BJ (cell line): ENCODE results near the gene PCDHGB3. TPM values are rescaled to one million over a fixed set of nuclear protein-coding genes. Genes with fewer than 3 reads are reported as not detected.
A peak's percentile ranks its signal among the peaks of the same experiment; 100 is the strongest.
"Not testable (repeated sequence)": the region's sequence is repeated elsewhere in the genome, so short reads cannot be mapped to it uniquely, and the experiment has no call there.

ENCODE experiments used
- CTCF ChIA-PET: fragments of 350-600 bp; formaldehyde crosslinking; extraction: SDS; loops from one replicate; lab custom pipeline; 2021; ENCODE audit warnings: antibody characterized with exemption, inconsistent platforms; lab: Yijun Ruan, JAX
- POLR2A ChIA-PET: fragments of 300-600 bp; sonication (Branson Sonifier 250); formaldehyde crosslinking; extraction: SDS; loops from one replicate; lab custom pipeline; 2021; ENCODE audit warnings: antibody characterized with exemption; lab: Charles Lee
- DNase-seq: peaks from one replicate; pipeline ENCODE4 v3.0.0-alpha.2; 2011; ENCODE audit warnings: low read depth
- H3K27me3 ChIP-seq: 2 replicates; pipeline ENCODE4 v1.6.0; 2011; ENCODE audit warnings: low read length; ENCODE audit not compliant: control insufficient read depth, insufficient read depth
- H3K36me3 ChIP-seq: 2 replicates; pipeline ENCODE4 v1.5.1; 2011; ENCODE audit warnings: low read length; ENCODE audit not compliant: control insufficient read depth, insufficient read depth
- H3K4me3 ChIP-seq: 2 replicates; pipeline ENCODE4 v1.5.1; 2011; ENCODE audit warnings: low read depth, mild to moderate bottlenecking, control low read depth, low read length
- polyA plus RNA-seq: library from polyadenylated mRNA; depleted of rRNA; stranded (reverse); fragments of >200 nt; gene quantifications from 2 replicates; pipeline ENCODE4 v1.2.3, GENCODE V29; 2011
- TF ChIP-seq, protein P1 (sequence below): IDR thresholded peaks from 2 replicates; pipeline ENCODE4 v1.5.1; 2011; ENCODE audit warnings: low read depth, mild to moderate bottlenecking, control low read depth, inconsistent platforms, low read length, moderate library complexity; ENCODE audit not compliant: insufficient read depth

PCDHGB3 gene
- polyA plus RNA-seq, 1 experiment = 3.0 TPM

DNA sequence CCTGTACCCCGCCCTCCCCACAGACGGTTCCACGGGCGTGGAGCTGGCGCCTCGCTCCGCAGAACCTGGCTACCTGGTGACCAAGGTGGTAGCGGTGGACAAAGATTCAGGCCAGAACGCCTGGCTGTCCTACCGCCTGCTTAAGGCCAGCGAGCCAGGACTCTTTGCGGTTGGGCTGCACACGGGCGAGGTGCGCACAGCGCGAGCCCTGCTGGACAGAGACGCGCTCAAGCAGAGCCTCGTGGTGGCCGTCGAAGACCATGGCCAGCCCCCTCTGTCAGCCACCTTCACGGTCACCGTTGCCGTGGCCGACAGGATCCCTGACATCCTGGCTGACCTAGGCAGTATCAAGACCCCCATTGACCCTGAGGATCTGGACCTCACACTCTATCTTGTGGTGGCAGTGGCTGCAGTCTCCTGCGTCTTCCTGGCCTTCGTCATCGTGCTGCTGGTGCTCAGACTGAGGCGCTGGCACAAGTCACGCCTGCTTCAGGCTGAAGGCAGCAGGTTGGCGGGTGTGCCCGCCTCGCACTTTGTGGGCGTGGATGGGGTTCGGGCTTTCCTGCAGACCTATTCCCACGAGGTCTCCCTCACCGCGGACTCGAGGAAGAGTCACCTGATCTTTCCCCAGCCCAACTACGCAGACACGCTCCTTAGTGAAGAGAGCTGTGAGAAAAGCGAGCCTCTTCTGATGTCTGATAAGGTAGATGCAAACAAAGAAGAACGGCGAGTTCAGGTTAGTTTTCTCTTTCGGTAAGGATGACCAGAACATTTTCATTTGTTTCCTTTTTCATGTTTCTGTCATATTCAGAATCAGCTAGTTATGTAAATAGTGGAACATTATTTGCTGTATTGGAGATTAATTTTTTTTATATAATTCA is 3.8 kb upstream of the PCDHGB3 start:
- POLR2A ChIA-PET = no interaction called here
- Histone ChIP-seq H3K4me3 (no peak overlapping the region), H3K36me3 (no peaks in the 10 kb centered on the region), H3K27me3 (peaks cover 2% of the 10 kb centered on the region; the same call in 1 of the 2 replicates)
- no peak for DNase-seq
- TF ChIP-seq, protein P1, sequence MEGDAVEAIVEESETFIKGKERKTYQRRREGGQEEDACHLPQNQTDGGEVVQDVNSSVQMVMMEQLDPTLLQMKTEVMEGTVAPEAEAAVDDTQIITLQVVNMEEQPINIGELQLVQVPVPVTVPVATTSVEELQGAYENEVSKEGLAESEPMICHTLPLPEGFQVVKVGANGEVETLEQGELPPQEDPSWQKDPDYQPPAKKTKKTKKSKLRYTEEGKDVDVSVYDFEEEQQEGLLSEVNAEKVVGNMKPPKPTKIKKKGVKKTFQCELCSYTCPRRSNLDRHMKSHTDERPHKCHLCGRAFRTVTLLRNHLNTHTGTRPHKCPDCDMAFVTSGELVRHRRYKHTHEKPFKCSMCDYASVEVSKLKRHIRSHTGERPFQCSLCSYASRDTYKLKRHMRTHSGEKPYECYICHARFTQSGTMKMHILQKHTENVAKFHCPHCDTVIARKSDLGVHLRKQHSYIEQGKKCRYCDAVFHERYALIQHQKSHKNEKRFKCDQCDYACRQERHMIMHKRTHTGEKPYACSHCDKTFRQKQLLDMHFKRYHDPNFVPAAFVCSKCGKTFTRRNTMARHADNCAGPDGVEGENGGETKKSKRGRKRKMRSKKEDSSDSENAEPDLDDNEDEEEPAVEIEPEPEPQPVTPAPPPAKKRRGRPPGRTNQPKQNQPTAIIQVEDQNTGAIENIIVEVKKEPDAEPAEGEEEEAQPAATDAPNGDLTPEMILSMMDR = no peak
- CTCF ChIA-PET = interaction anchor here (0.6 to 1.4 kb wide), 3 partner anchors 10 to 424 kb away, joined by 3 read pairs; partner anchors contain the start of gene PCDHGA12

DNA sequence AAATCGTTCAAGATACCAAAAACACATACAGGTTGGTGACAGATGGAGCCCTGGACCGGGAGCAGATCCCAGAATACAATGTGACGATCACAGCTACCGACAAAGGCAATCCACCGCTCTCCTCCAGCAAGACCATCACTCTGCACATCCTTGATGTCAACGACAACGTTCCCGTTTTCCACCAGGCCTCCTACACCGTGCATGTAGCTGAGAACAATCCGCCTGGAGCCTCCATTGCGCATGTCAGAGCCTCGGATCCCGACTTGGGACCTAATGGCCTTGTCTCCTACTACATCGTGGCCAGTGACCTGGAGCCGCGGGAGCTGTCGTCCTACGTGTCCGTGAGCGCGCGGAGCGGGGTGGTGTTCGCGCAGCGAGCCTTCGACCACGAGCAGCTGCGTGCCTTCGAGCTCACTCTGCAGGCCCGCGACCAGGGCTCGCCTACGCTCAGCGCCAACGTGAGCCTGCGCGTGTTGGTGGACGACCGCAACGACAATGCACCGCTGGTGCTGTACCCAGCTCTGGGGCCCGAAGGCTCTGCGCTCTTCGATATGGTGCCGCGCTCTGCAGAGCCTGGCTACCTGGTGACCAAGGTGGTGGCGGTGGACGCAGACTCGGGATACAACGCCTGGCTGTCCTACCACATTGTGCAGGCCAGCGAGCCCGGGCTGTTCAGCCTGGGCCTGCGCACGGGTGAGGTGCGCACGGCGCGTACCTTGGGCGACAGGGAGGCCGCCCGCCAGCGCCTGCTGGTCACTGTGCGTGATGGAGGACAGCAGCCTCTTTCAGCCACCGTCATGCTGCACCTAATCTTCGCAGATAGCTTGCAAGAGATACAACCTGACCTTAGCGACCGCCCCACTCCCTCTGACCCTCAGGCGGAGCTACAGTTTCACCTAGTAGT is 1.8 kb downstream of the PCDHGB3 start:
- POLR2A ChIA-PET = no interaction called here
- Histone ChIP-seq H3K4me3 (no peak overlapping the region), H3K36me3 (no peaks in the 10 kb centered on the region), H3K27me3 (no peaks in the 10 kb centered on the region; the same call in 1 of the 2 replicates)
- TF ChIP-seq, protein P1 = no peak
- CTCF ChIA-PET = interaction anchor here (0.7 to 3.5 kb wide), 9 partner anchors 8 to 195 kb away, joined by 3 to 18 read pairs (median 4); partner anchors contain the start of genes PCDHGA10, PCDHGA7, PCDHGB1 and PCDHGB4
- no peak for DNase-seq

DNA sequence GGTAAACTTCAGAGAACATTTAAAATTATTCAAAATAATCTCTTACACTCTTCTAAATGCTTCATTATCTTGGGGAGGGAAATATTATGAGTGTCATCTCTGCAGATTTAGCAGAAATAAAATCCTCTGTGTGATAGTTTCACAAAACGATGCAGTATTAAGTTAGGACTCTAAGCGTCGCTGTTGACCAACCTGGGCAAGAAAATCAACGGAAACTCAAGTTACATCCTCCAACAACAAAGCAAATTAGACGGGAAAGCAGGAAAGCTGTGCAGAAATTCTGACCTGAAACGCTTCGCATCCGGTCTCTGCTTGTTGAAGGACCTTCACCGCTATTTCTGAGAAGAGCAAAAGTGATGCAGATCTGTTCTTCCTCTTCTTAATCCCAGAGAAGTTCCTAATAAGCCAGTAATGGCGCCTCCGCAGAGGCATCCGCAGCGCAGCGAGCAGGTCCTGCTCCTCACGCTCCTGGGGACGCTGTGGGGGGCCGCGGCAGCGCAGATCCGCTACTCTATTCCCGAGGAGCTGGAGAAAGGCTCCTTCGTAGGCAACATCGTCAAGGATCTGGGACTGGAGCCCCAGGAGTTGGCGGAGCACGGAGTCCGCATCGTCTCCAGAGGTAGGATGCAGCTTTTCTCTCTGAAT is 3.8 kb downstream of the PCDHGB3 start, which contains the start of gene PCDHGA6:
Gene PCDHGA6, plus strand, starts transcription at position 219 of the 645 bp plus-strand sequence. Its CDS starts 193 bp downstream, at position 412.
- POLR2A ChIA-PET = no interaction called here
- TF ChIP-seq, protein P1 = peak; percentile 56; the same call in 1 of the 2 replicates
- DNase-seq = no peak
- H3K27me3 ChIP-seq = no peaks in the 10 kb centered on the region; the same call in 1 of the 2 replicates
- CTCF ChIA-PET = interaction anchor here (0.9 to 2.2 kb wide), 13 partner anchors 10 to 192 kb away, joined by 3 to 14 read pairs (median 4); partner anchors contain the start of genes PCDHGA11, PCDHGA4, PCDHGA5 and PCDHGB6
- H3K36me3 ChIP-seq = no peaks in the 10 kb centered on the region
- H3K4me3 ChIP-seq = peak within 1 kb of the TSS; percentile 30

DNA sequence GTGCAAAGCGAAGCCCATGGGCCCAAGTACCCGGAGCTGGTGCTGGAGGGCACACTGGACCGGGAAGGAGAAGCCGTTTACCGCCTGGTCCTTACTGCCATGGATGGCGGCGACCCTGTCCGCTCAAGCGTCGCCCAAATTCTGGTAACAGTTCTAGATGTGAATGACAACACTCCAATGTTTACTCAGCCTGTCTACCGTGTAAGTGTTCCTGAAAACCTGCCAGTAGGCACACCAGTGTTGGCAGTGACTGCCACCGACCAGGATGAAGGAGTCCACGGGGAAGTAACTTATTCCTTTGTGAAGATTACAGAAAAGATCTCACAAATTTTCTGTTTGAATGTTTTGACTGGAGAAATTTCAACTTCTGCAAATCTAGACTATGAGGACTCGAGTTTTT is 4.6 kb downstream of the PCDHGB3 start:
- POLR2A ChIA-PET = no interaction called here
- H3K4me3 ChIP-seq = no peak overlapping the region
- H3K36me3 ChIP-seq = no peaks in the 10 kb centered on the region
- TF ChIP-seq, protein P1 = no peak
- no peak for DNase-seq
- H3K27me3 ChIP-seq = no peaks in the 10 kb centered on the region; the same call in 1 of the 2 replicates
- CTCF ChIA-PET = interaction anchor here (0.9 to 2.2 kb wide), 16 partner anchors 10 to 193 kb away, joined by 3 to 14 read pairs (median 4); partner anchors contain the start of genes PCDHGA10, PCDHGA11, PCDHGA4 and PCDHGA5

DNA sequence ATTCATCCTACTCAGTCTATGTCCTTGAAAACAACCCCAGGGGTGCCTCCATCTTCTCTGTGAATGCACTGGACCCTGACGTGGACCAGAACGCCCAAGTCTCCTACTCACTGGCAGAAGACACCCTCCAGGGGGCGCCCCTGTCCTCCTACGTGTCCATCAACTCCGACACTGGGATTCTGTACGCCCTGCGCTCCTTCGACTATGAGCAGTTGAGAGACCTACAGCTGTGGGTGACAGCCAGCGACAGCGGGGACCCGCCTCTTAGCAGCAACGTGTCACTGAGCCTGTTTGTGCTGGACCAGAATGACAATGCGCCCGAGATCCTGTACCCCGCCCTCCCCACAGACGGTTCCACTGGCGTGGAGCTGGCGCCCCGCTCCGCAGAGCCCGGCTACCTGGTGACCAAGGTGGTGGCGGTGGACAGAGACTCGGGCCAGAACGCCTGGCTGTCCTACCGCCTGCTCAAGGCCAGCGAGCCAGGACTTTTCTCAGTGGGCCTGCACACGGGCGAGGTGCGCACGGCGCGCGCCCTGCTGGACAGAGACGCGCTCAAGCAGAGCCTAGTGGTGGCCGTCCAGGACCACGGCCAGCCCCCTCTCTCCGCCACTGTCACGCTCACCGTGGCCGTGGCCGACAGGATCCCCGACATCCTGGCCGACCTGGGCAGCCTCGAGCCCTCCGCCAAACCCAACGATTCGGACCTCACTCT is 5.6 kb downstream of the PCDHGB3 start:
- H3K36me3 ChIP-seq, POLR2A ChIA-PET, H3K27me3 ChIP-seq, H3K4me3 ChIP-seq, DNase-seq: not testable (repeated sequence)
- CTCF ChIA-PET = interaction anchor here (0.9 to 1.9 kb wide), 5 partner anchors 11 to 192 kb away, joined by 3 to 7 read pairs (median 4); partner anchors contain the start of gene TAF7
